GM12878 (cell line): ENCODE results near the gene CCNY. TPM values are rescaled to one million over a fixed set of nuclear protein-coding genes. Genes with fewer than 3 reads are reported as not detected.
"Not testable (repeated sequence)": the region's sequence is repeated elsewhere in the genome, so short reads cannot be mapped to it uniquely, and the experiment has no call there.

Experiments
- ATAC-seq: fragments of 200-7000 bp; cut with Tn5 transposase; 3 replicates; pipeline ENCODE4 v1.9.1; 2020; ENCODE audit warnings: mild to moderate bottlenecking, moderate library complexity
- BruUV-seq: library from RNA; stranded (reverse); fragments of 400-500 nt; replicated peaks from 2 replicates; lab custom pipeline; 2021; lab: Mats Ljungman, UMichigan
- CTCF ChIA-PET: fragments of 300-600 bp; sonication (Branson Sonifier 250); formaldehyde crosslinking; extraction: SDS; loops from one replicate; lab custom pipeline; 2021; ENCODE audit warnings: inconsistent platforms; lab: Yijun Ruan, JAX
- POLR2A ChIA-PET: fragments of 350-600 bp; formaldehyde crosslinking; extraction: SDS; loops from one replicate; lab custom pipeline; 2021; ENCODE audit warnings: inconsistent platforms; lab: Charles Lee
- RAD21 ChIA-PET: fragments of 300-600 bp; sonication (Branson Sonifier 250); formaldehyde crosslinking; loops from one replicate; lab custom pipeline; 2023; ENCODE audit warnings: antibody characterized with exemption; ENCODE audit not compliant: unreplicated experiment; lab: Charles Lee
- SMC1A ChIA-PET: fragments of 300-600 bp; sonication (Branson Sonifier 250); formaldehyde crosslinking; loops from one replicate; lab custom pipeline; 2023; ENCODE audit not compliant: unreplicated experiment, uncharacterized antibody; lab: Charles Lee
- DNase-seq: peaks from one replicate; pipeline ENCODE4 v3.0.0-alpha.2; 2011; ENCODE audit warnings: low read depth, low spot score
- FAIRE-seq: peaks from 3 replicates; lab custom pipeline; 2011; peaks lifted over from hg19 to GRCh38; lab: Jason Lieb, UNC
- H2AFZ ChIP-seq: 2 replicates; pipeline ENCODE4 v1.6.0; 2011; ENCODE audit warnings: low read depth, low read length, control low read depth; ENCODE audit not compliant: control insufficient read depth
- H3K27ac ChIP-seq: 2 replicates; pipeline ENCODE4 v1.5.1; 2011; ENCODE audit warnings: control low read depth; ENCODE audit not compliant: control insufficient read depth, insufficient read depth
- H3K27me3 ChIP-seq, 2 experiments: replicated peaks in 1 of 2; 2 replicates each; pipeline versions ENCODE4 v1.6.0 to v1.6.1; 2011; ENCODE audit warnings: low read length in 1 of 2; ENCODE audit not compliant: control insufficient read depth in 2 of 2, insufficient read depth in 2 of 2
- H3K36me3 ChIP-seq, 2 experiments: 2 replicates each; pipeline ENCODE4 v1.5.1; 2011; ENCODE audit warnings: low read length in 1 of 2; ENCODE audit not compliant: control insufficient read depth in 2 of 2, insufficient read depth in 2 of 2
- H3K4me1 ChIP-seq: 2 replicates; pipeline ENCODE4 v1.6.1; 2011; ENCODE audit warnings: mild to moderate bottlenecking, low read length, moderate library complexity, mixed read lengths; ENCODE audit not compliant: control insufficient read depth, insufficient read depth
- H3K4me2 ChIP-seq: 2 replicates; pipeline ENCODE4 v1.6.0; 2011; ENCODE audit warnings: control low read depth; ENCODE audit not compliant: control insufficient read depth, insufficient read depth
- H3K4me3 ChIP-seq: fragments of 200-600 bp; sonication (generic); 2 replicates; pipeline ENCODE4 v1.5.1; 2016
- H3K79me2 ChIP-seq: 2 replicates; pipeline ENCODE4 v1.6.0; 2011; ENCODE audit warnings: low read length; ENCODE audit not compliant: control insufficient read depth, insufficient read depth
- H3K9ac ChIP-seq: 2 replicates; pipeline ENCODE4 v1.8.0; 2011; ENCODE audit warnings: low read length, control low read depth, mixed read lengths; ENCODE audit not compliant: control insufficient read depth, insufficient read depth
- H3K9me3 ChIP-seq: replicated peaks from 3 replicates; pipeline ENCODE4 v1.5.1; 2011; ENCODE audit warnings: mild to moderate bottlenecking, low read length; ENCODE audit not compliant: control insufficient read depth, insufficient read depth
- H4K20me1 ChIP-seq: 2 replicates; pipeline ENCODE4 v1.6.0; 2011; ENCODE audit not compliant: control insufficient read depth, insufficient read depth
- ATF3 ChIP-seq: IDR thresholded peaks from 2 replicates; pipeline ENCODE4 v1.6.1; 2011; ENCODE audit warnings: low read depth, mild to moderate bottlenecking, low read length, moderate library complexity, borderline replicate concordance; ENCODE audit errors: extremely low read depth
- BCL3 ChIP-seq: IDR thresholded peaks from 2 replicates; pipeline ENCODE4 v1.6.1; 2011; ENCODE audit warnings: borderline replicate concordance, low read depth, mild to moderate bottlenecking, moderate library complexity, low read length; ENCODE audit not compliant: insufficient read depth, poor library complexity, severe bottlenecking
- CEBPZ ChIP-seq: fragments of 150-350 bp; IDR thresholded peaks from 2 replicates; pipeline ENCODE4 v1.6.1; 2016; ENCODE audit warnings: low read depth, low read length
- ESRRA ChIP-seq: IDR thresholded peaks from 2 replicates; pipeline ENCODE4 v1.6.1; 2012; ENCODE audit warnings: mild to moderate bottlenecking, low read length, improper control_type of control experiment
- MYC ChIP-seq: IDR thresholded peaks from 2 replicates; pipeline ENCODE4 v1.6.1; 2011; ENCODE audit warnings: mild to moderate bottlenecking, low read length, moderate library complexity, inconsistent platforms; ENCODE audit not compliant: insufficient read depth, insufficient replicate concordance, insufficient read length, severe bottlenecking
- NR2C2 ChIP-seq: IDR thresholded peaks from 2 replicates; pipeline ENCODE4 v1.6.1; 2011; ENCODE audit warnings: borderline replicate concordance, low read depth; ENCODE audit not compliant: control insufficient read depth, insufficient read length
- RAD21 ChIP-seq: IDR thresholded peaks from 2 replicates; pipeline ENCODE4 v1.6.1; 2011; ENCODE audit warnings: mild to moderate bottlenecking, low read depth, low read length, moderate library complexity; ENCODE audit not compliant: insufficient read depth
- RBBP5 ChIP-seq: fragments of 200-600 bp; sonication (generic); conservative IDR thresholded peaks from 2 replicates; pipeline ENCODE4 v1.6.1; 2016
- SMARCA5 ChIP-seq: fragments of 450-650 bp; IDR thresholded peaks from 2 replicates; pipeline ENCODE4 v1.6.1; 2017; ENCODE audit warnings: mild to moderate bottlenecking
- TARDBP ChIP-seq: IDR thresholded peaks from 2 replicates; pipeline ENCODE4 v1.6.1; 2016; ENCODE audit warnings: borderline replicate concordance
- ZSCAN29 ChIP-seq: fragments of 450-650 bp; IDR thresholded peaks from 2 replicates; pipeline ENCODE4 v1.6.1; 2017; ENCODE audit warnings: mild to moderate bottlenecking, moderate library complexity
- WGBS: methylation state at CpG from one replicate; pipeline ENCODE4 v1.1.6; 2016; ENCODE audit warnings: low lambda C conversion rate; ENCODE audit not compliant: insufficient replicate concordance, insufficient coverage; ENCODE audit errors: missing lambda C conversion rate; 5-methylcytosine and 5-hydroxymethylcytosine counted together
- in situ Hi-C: fragments of 300-500 bp; cut with MboI; formaldehyde crosslinking; loops from 9 replicates; pipeline ENCODE4 v1.14.3; 2018; ENCODE audit warnings: mixed read lengths
- intact Hi-C: fragments of 100-400 bp; cut with micrococcal nuclease; formaldehyde crosslinking; loops from one replicate; pipeline ENCODE4 v1.14.2; 2022; ENCODE audit not compliant: unreplicated experiment
- polyA plus RNA-seq, 11 experiments: library from polyadenylated mRNA; depleted of rRNA in 4 of 11; unstranded in 6 of 11; stranded (reverse) in 5 of 11; fragments of >200 nt; fragmentation: Nextera tagmentation in 4 of 11; fragmentation: Illumina TruSeq in 1 of 11; extraction: Ambion mirVana in 4 of 11; extraction: Trizol in 1 of 11; gene quantifications; 1 replicate in 1 of 11; 2 replicates in 10 of 11; pipeline versions ENCODE4 v1.2.1 to v1.2.3, GENCODE V29; 2011 to 2016; ENCODE audit warnings: inconsistent platforms in 2 of 11, missing spikeins in 2 of 11, low read depth in 1 of 11
- total RNA-seq, 4 experiments: library from RNA; depleted of rRNA in 3 of 4; stranded (reverse); fragments of >200 nt in 3 of 4; fragmentation: Illumina TruSeq in 1 of 4; extraction: Trizol in 1 of 4; gene quantifications; 2 replicates each; pipeline versions ENCODE4 v1.2.1 to v1.2.3, GENCODE V29; 2013 to 2021

CCNY gene
- total and polyA plus RNA-seq, 10 of the 15 experiments (the other 5 are each of a cell fraction or from before 2014, with no cell fraction given), result 3.6 to 50.0 (median 26.1) TPM

- Histone ChIP-seq H3K9ac (no peak overlapping the region), H3K27me3 (no peaks in the 10 kb centered on the region), H3K36me3 (0 out of 4 replicates have a peak, but pooled peaks cover 0 to 4% of the 10 kb centered on the region in 2 experiments), H3K4me2 (no peak overlapping the region), H2AFZ (no peak overlapping the region), H3K4me1 (no peaks in the 10 kb centered on the region)
- DNase-seq, result no peak
- ChIA-PET POLR2A (no interaction called here), RAD21 (no interaction called here), SMC1A (no interaction called here)
- FAIRE-seq, result no peak
- no TSS peak for BruUV-seq
- intact Hi-C loops, result no loop called here
- WGBS, result 90% methylated on average over 11 of the region's 11 CpGs
- TF ChIP-seq ESRRA, result no peak
- TF ChIP-seq ATF3, result no peak
- TF ChIP-seq MYC, result no peak
- TF ChIP-seq TARDBP, result no peak
- no peak for TF ChIP-seq ZSCAN29
- TF ChIP-seq RAD21, result no peak
- no peak for TF ChIP-seq NR2C2
- no peak for TF ChIP-seq SMARCA5
- TF ChIP-seq CEBPZ, result no peak
- TF ChIP-seq RBBP5, result no peak
- TF ChIP-seq BCL3, result no peak
- TF ChIP-seq, all 136 proteins: peak for 0
- no peak overlapping the region for H3K27ac ChIP-seq
- H3K4me3 ChIP-seq, result no peak overlapping the region
- ATAC-seq, result no peak
- H3K9me3 ChIP-seq, result no peaks in the 10 kb centered on the region
- in situ Hi-C loops, result no loop called here
- CTCF ChIA-PET, result no interaction called here
- H4K20me1 ChIP-seq, result no peaks in the 10 kb centered on the region
- no peaks in the 10 kb centered on the region for H3K79me2 ChIP-seq
Measured at GRCh38 chr10:35517431-35518181, 181.3 kb downstream of the CCNY start.

GRCh38 chr10:35518187-35518586 is 181.9 kb downstream of the CCNY start:
- H3K4me1 ChIP-seq, DNase-seq, H3K4me2 ChIP-seq, POLR2A ChIA-PET, H3K4me3 ChIP-seq, H3K27ac ChIP-seq, H2AFZ ChIP-seq, H3K9me3 ChIP-seq, SMC1A ChIA-PET, H3K36me3 ChIP-seq, FAIRE-seq, H3K27me3 ChIP-seq, CTCF ChIA-PET, intact Hi-C loops, H3K9ac ChIP-seq, BruUV-seq, RAD21 ChIA-PET, H4K20me1 ChIP-seq, in situ Hi-C loops, ATAC-seq, H3K79me2 ChIP-seq: not testable (repeated sequence)
- WGBS, result 100% methylated on average over 1 of the region's 1 CpG
